CD4-positive, alpha-beta T cell (primary cell): ENCODE data around the gene HS6ST3. TPM values are rescaled to one million over a fixed set of nuclear protein-coding genes. Genes with fewer than 3 reads are reported as not detected.

Experiments used
- ATAC-seq: fragments of 200-7000 bp; cut with Tn5 transposase; one replicate; pipeline ENCODE4 v1.10.0; 2022; ENCODE audit warnings: mild to moderate bottlenecking; ENCODE audit not compliant: poor library complexity
- CTCF ChIA-PET: fragments of 350-600 bp; sonication (Branson Sonifier 250); formaldehyde crosslinking; loops from one replicate; lab custom pipeline; 2021; ENCODE audit warnings: antibody characterized with exemption, inconsistent platforms; lab: Charles Lee
- POLR2A ChIA-PET: fragments of 350-600 bp; sonication (Branson Sonifier 250); formaldehyde crosslinking; loops from one replicate; lab custom pipeline; 2021; ENCODE audit warnings: antibody characterized with exemption, inconsistent platforms; lab: Charles Lee
- DNase-seq, 14 experiments: peaks; one replicate each; pipeline ENCODE4 v3.0.0-alpha.2; 2013 to 2020; ENCODE audit warnings: mixed read lengths in 2 of 14
- H3K27ac ChIP-seq, 2 donors: one replicate each; pipeline versions ENCODE4 v1.5.1 to v1.7.0; 2013; ENCODE audit warnings: low read length in 2 of 2, low read depth in 1 of 2, mild to moderate bottlenecking in 1 of 2
- H3K27me3 ChIP-seq, 2 experiments: 1 replicate in 1 of 2; 2 replicates in 1 of 2; pipeline versions ENCODE4 v1.6.1 to v1.7.0; 2013; ENCODE audit warnings: low read length in 2 of 2, control low read depth in 1 of 2, mild to moderate bottlenecking in 1 of 2, moderate library complexity in 1 of 2; ENCODE audit not compliant: insufficient read depth in 2 of 2, control insufficient read depth in 1 of 2
- H3K36me3 ChIP-seq: one replicate; pipeline ENCODE4 v1.6.1; 2013; ENCODE audit warnings: low read length, control low read depth; ENCODE audit not compliant: insufficient read depth
- H3K4me1 ChIP-seq: one replicate; pipeline ENCODE4 v1.6.1; 2013; ENCODE audit warnings: low read length, control low read depth; ENCODE audit not compliant: insufficient read depth
- H3K4me3 ChIP-seq: one replicate; pipeline ENCODE4 v1.5.1; 2013; ENCODE audit warnings: mild to moderate bottlenecking, low read length, moderate library complexity
- H3K9me3 ChIP-seq, 2 experiments: 1 replicate in 1 of 2; 2 replicates in 1 of 2; pipeline versions ENCODE4 v1.6.1 to v1.7.0; 2013; ENCODE audit warnings: low read length in 2 of 2, mild to moderate bottlenecking in 2 of 2, control low read depth in 1 of 2, moderate library complexity in 1 of 2; ENCODE audit not compliant: control insufficient read depth in 1 of 2, insufficient read depth in 1 of 2
- H3K27ac Mint-ChIP-seq: one replicate; pipeline ENCODE4 v1.8.0; 2020; ENCODE audit warnings: mixed read lengths
- H3K27me3 Mint-ChIP-seq: one replicate; pipeline ENCODE4 v1.8.0; 2021; ENCODE audit warnings: mixed read lengths
- H3K36me3 Mint-ChIP-seq: one replicate; pipeline ENCODE4 v1.8.0; 2021; ENCODE audit warnings: low read depth, mixed read lengths
- H3K4me1 Mint-ChIP-seq: one replicate; pipeline ENCODE4 v1.8.0; 2021; ENCODE audit warnings: low read depth, mixed read lengths
- H3K4me3 Mint-ChIP-seq: one replicate; pipeline ENCODE4 v1.8.0; 2020; ENCODE audit warnings: mild to moderate bottlenecking, mixed read lengths
- H3K9me3 Mint-ChIP-seq: one replicate; pipeline ENCODE4 v1.8.0; 2020; ENCODE audit warnings: mixed read lengths
- CTCF ChIP-seq: fragments of 200-600 bp; IDR thresholded peaks from one replicate; pipeline ENCODE4 v1.8.0; 2022; ENCODE audit warnings: antibody characterized with exemption, mild to moderate bottlenecking
- intact Hi-C, 2 experiments: fragments of 100-400 bp; cut with DNase I in 1 of 2; cut with micrococcal nuclease in 1 of 2; formaldehyde crosslinking; loops; one replicate each; pipeline versions ENCODE4 v1.15.1 to v1.9.0; 2023 to 2025; cut with DNase I, micrococcal nuclease
- total RNA-seq, 174 experiments: library from RNA in 2 of 174; stranded (reverse) in 2 of 174; gene quantifications; one replicate each; pipeline ENCODE4 v1.2.3 and lab custom pipeline; 2021 to 2026

The HS6ST3 gene
- total RNA-seq, 2 experiments from 2014 or later: not detected

GRCh38 chr13:96539791-96540190, 449.9 kb downstream of the HS6ST3 start:
- Mint-ChIP-seq H3K4me1 (no peaks in the 10 kb centered on the region), H3K36me3 (no peaks in the 10 kb centered on the region), H3K27ac (no peak overlapping the region), H3K27me3 (no peaks in the 10 kb centered on the region), H3K4me3 (no peak overlapping the region), H3K9me3 (peaks cover 17% of the 10 kb centered on the region)
- CTCF ChIA-PET: no interaction called here
- Histone ChIP-seq H3K27ac (no peak overlapping the region), H3K4me1 (no peaks in the 10 kb centered on the region), H3K9me3 (no peaks in the 10 kb centered on the region), H3K36me3 (no peaks in the 10 kb centered on the region), H3K27me3 (no peaks in the 10 kb centered on the region), H3K4me3 (no peak overlapping the region)
- ATAC-seq (no peak), DNase-seq (no peak)
- TF ChIP-seq CTCF: no peak
- POLR2A ChIA-PET: no interaction called here
- intact Hi-C loops: no loop called here

- ChIA-PET CTCF (no interaction called here), POLR2A (no interaction called here)
- Histone ChIP-seq H3K27ac (no peak overlapping the region), H3K4me1 (no peaks in the 10 kb centered on the region), H3K4me3 (no peak overlapping the region), H3K27me3 (no peaks in the 10 kb centered on the region), H3K36me3 (no peaks in the 10 kb centered on the region), H3K9me3 (no peaks in the 10 kb centered on the region)
- no peak for ATAC-seq
- Mint-ChIP-seq H3K27me3 (no peaks in the 10 kb centered on the region), H3K4me3 (no peak overlapping the region), H3K4me1 (no peaks in the 10 kb centered on the region), H3K9me3 (peaks cover 12% of the 10 kb centered on the region), H3K36me3 (no peaks in the 10 kb centered on the region), H3K27ac (no peak overlapping the region)
- TF ChIP-seq CTCF: no peak
- intact Hi-C loops: no loop called here
- DNase-seq: no peak
Observed at GRCh38 chr13:96540670-96541069, 450.8 kb downstream of the HS6ST3 start.

GRCh38 chr13:96542986-96543385, 453.1 kb downstream of the HS6ST3 start:
- H3K27me3 Mint-ChIP-seq: no peaks in the 10 kb centered on the region
- no peaks in the 10 kb centered on the region for H3K36me3 Mint-ChIP-seq
- ChIA-PET CTCF (no interaction called here), POLR2A (no interaction called here)
- no peak overlapping the region for H3K27ac Mint-ChIP-seq
- no peak overlapping the region for H3K4me3 Mint-ChIP-seq
- Histone ChIP-seq H3K9me3 (no peaks in the 10 kb centered on the region), H3K36me3 (no peaks in the 10 kb centered on the region), H3K4me3 (no peak overlapping the region), H3K27ac (no peak overlapping the region), H3K4me1 (no peaks in the 10 kb centered on the region), H3K27me3 (no peaks in the 10 kb centered on the region)
- H3K4me1 Mint-ChIP-seq: no peaks in the 10 kb centered on the region
- TF ChIP-seq CTCF: no peak
- no peak for DNase-seq
- H3K9me3 Mint-ChIP-seq: peaks cover 6% of the 10 kb centered on the region
- intact Hi-C loops: no loop called here
- no peak for ATAC-seq
